Stimulated activated naive CD8-positive, alpha-beta T cell treated with anti-CD3 and anti-CD28 coated beads, Interleukin-15, amount 100 ng/mL, for 72 hours (primary cell): ENCODE data around the gene UNC5C.

Source experiments
- ATAC-seq: fragments of 150-1000 bp; cut with Tn5 transposase; 2 replicates; pipeline ENCODE4 v1.10.0; 2021; ENCODE audit warnings: mild to moderate bottlenecking, moderate library complexity
- DNase-seq, 2 donors: peaks; one replicate each; pipeline ENCODE4 v3.0.0; 2021 to 2022
- H3K27ac Mint-ChIP-seq, 2 donors: one replicate each; pipeline ENCODE4 v1.8.0; 2022; ENCODE audit warnings: mild to moderate bottlenecking in 2 of 2, mixed read lengths in 2 of 2, moderate library complexity in 2 of 2
- H3K27me3 Mint-ChIP-seq: one replicate; pipeline ENCODE4 v1.8.0; 2022; ENCODE audit warnings: mixed read lengths
- H3K4me1 Mint-ChIP-seq: one replicate; pipeline ENCODE4 v1.8.0; 2022; ENCODE audit warnings: mild to moderate bottlenecking, mixed read lengths
- H3K4me3 Mint-ChIP-seq, 2 donors: one replicate each; pipeline ENCODE4 v1.8.0; 2022; ENCODE audit warnings: mild to moderate bottlenecking in 2 of 2, mixed read lengths in 2 of 2, moderate library complexity in 1 of 2
- H3K9me3 Mint-ChIP-seq, 2 donors: one replicate each; pipeline ENCODE4 v1.8.0; 2022; ENCODE audit warnings: mixed read lengths in 2 of 2

Gene UNC5C

DNA sequence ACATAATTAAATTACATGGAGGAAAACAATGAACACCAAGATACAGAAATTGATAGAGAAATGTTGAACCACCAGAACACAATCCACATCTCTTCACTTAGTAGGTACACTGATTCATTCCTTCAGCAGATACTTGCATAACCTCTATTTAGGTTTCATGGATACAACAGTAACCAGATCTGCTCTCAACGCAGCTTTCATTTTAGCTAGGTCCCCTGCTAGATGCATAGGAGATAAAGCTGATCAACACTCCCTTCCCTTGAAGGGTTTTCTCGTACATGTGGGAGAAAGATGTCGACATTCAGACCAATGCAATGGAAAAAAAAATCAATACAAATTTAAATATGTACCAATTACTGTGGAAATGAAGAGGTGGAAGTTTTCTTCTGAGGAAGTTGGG, 37.3 kb downstream of the UNC5C start:
- no peak overlapping the region for H3K4me3 Mint-ChIP-seq
- H3K27me3 Mint-ChIP-seq: no peaks in the 10 kb centered on the region
- H3K9me3 Mint-ChIP-seq: no peaks in the 10 kb centered on the region
- no peak overlapping the region for H3K27ac Mint-ChIP-seq
- no peaks in the 10 kb centered on the region for H3K4me1 Mint-ChIP-seq
- ATAC-seq (no peak), DNase-seq (no peak)

DNA sequence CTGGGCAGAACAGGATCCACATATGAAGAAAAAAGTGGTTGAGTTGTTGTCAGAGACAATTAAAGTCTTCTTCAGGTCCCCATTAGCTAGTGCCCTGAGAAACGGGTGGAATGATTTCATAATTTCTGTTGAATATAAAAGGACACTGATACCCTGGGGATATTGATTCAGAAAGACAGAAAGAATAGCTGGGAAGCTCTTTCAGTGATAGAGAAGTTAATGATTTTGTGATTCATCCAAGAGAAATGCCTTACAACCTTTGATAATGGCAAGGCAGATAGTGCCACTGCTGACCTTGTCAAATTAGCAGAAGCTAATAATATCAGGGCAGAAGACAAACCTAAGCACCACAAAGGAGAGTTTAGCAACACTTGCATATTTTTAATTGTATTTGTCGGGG, 37.9 kb downstream of the UNC5C start:
- H3K27ac Mint-ChIP-seq: no peak overlapping the region
- H3K9me3 Mint-ChIP-seq: no peaks in the 10 kb centered on the region
- no peak for ATAC-seq
- no peaks in the 10 kb centered on the region for H3K27me3 Mint-ChIP-seq
- H3K4me1 Mint-ChIP-seq: no peaks in the 10 kb centered on the region
- H3K4me3 Mint-ChIP-seq: no peak overlapping the region
- no peak for DNase-seq

DNA sequence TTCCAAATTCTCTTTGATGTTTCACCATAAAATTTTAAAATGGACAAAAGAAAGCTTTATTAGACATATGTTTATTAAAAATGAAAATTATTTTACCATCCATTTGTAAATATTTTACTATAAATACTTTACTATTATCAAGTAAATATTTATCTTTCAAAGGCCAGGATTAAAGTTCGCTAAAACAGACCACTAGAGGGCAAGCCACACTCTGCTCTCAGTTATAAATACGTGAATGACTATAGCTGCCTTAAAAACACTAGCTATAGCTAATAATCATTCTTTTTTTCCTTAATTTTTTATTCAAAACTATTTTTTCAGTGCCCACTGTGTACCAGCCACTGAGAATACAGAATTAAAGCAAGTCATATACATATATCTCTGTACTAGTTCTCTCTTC, 38.6 kb downstream of the UNC5C start:
- no peak for DNase-seq

GRCh38 chr4:95508421-95508820, 40.4 kb downstream of the UNC5C start:
- H3K4me1 Mint-ChIP-seq: no peaks in the 10 kb centered on the region

More for the DNA sequence above, 38.6 kb downstream of the UNC5C start:
- H3K9me3 Mint-ChIP-seq: no peaks in the 10 kb centered on the region
- H3K27me3 Mint-ChIP-seq: no peaks in the 10 kb centered on the region
- no peak for ATAC-seq
- no peak overlapping the region for H3K27ac Mint-ChIP-seq
- H3K4me1 Mint-ChIP-seq: no peaks in the 10 kb centered on the region
- no peak overlapping the region for H3K4me3 Mint-ChIP-seq

DNA sequence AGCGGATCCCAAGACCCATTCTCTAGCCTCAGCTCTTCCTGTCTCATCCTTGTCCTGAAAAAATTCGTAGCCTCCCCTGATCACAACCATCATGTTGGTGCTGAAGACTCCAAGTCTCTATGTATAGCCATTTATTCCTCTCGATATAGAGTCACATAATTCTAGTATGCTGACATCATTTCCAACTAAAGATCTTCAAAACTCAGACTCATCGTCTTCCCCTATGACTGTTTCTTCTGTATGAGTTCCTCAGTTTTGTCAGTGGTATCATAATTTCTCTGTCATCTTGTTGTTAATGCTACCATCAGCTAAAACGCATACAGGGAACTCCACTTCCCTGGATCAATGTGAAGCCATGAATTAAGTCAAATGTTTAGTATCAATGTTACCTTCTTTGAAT, 41.2 kb downstream of the UNC5C start:
- Mint-ChIP-seq H3K4me1 (no peaks in the 10 kb centered on the region), H3K27me3 (peaks cover 9% of the 10 kb centered on the region), H3K4me3 (no peak overlapping the region), H3K27ac (no peak overlapping the region), H3K9me3 (no peaks in the 10 kb centered on the region)
- DNase-seq: no peak
- ATAC-seq: no peak

More at GRCh38 chr4:95508421-95508820, 40.4 kb downstream of the UNC5C start:
- Mint-ChIP-seq H3K27ac (no peak overlapping the region), H3K4me3 (no peak overlapping the region), H3K27me3 (peaks cover 9% of the 10 kb centered on the region), H3K9me3 (no peaks in the 10 kb centered on the region)
- no peak for ATAC-seq
- DNase-seq: no peak

- H3K9me3 Mint-ChIP-seq: no peaks in the 10 kb centered on the region
- H3K4me3 Mint-ChIP-seq: no peak overlapping the region
- ATAC-seq (no peak), DNase-seq (no peak)
- peaks cover 9% of the 10 kb centered on the region for H3K27me3 Mint-ChIP-seq
- no peak overlapping the region for H3K27ac Mint-ChIP-seq
- no peaks in the 10 kb centered on the region for H3K4me1 Mint-ChIP-seq
Observed at GRCh38 chr4:95507147-95507546, 41.6 kb downstream of the UNC5C start.

- Mint-ChIP-seq H3K27ac (no peak overlapping the region), H3K27me3 (peaks cover 9% of the 10 kb centered on the region), H3K4me1 (no peaks in the 10 kb centered on the region), H3K9me3 (no peaks in the 10 kb centered on the region), H3K4me3 (no peak overlapping the region)
- ATAC-seq (no peak), DNase-seq (no peak)
Observed at GRCh38 chr4:95506264-95506663, 42.5 kb downstream of the UNC5C start.

DNA sequence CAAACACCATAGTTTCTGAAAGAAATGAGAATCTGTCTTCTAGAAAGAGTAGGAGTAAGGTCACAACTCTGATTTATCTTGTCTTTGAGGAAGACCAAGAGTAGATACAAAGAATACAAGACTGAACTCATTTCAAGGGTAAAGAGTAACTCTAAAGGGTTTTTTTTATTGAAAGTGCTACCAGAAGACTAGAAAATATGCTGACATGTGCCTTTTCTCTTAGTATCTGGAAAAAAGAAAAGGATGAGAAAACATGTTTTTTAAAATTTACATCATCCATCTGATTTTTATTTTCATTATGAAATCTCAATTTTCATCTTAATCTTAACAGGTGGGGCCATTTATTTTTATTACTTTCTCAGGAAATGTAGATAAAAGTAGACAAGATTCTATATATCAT, 43.0 kb downstream of the UNC5C start:
- Mint-ChIP-seq H3K9me3 (no peaks in the 10 kb centered on the region), H3K4me1 (no peaks in the 10 kb centered on the region), H3K4me3 (no peak overlapping the region), H3K27me3 (peaks cover 9% of the 10 kb centered on the region), H3K27ac (no peak overlapping the region)
- no peak for DNase-seq
- ATAC-seq: no peak

DNA sequence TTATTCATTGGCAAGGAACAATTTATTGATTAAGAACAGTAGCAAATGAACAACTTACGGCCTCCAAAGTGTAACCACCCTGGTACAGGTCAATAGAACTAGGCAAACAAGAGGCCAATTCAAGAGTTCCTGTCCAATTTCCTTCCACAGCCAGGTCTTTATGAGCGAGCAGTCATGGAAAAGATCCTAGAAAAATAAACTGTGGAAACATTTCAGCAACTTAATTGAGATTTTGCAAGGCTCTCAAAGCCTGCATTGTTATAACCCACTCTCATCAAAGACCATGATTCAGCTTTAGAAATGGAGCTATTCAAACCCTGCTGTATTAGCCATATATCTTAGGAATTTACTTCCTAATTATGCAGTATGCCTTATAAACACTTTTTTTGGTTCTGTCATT, 43.6 kb downstream of the UNC5C start:
- Mint-ChIP-seq H3K4me1 (no peaks in the 10 kb centered on the region), H3K27ac (no peak overlapping the region), H3K27me3 (peaks cover 9% of the 10 kb centered on the region), H3K9me3 (no peaks in the 10 kb centered on the region), H3K4me3 (no peak overlapping the region)
- DNase-seq (no peak), ATAC-seq (no peak)

GRCh38 chr4:95504501-95504900, 44.3 kb downstream of the UNC5C start:
- H3K27me3 Mint-ChIP-seq: peaks cover 9% of the 10 kb centered on the region
- ATAC-seq: no peak
- H3K27ac Mint-ChIP-seq: no peak overlapping the region
- H3K4me1 Mint-ChIP-seq: no peaks in the 10 kb centered on the region
- H3K9me3 Mint-ChIP-seq: no peaks in the 10 kb centered on the region
- no peak for DNase-seq
- H3K4me3 Mint-ChIP-seq: no peak overlapping the region

- Mint-ChIP-seq H3K27me3 (peaks cover 9% of the 10 kb centered on the region), H3K4me1 (no peaks in the 10 kb centered on the region), H3K27ac (no peak overlapping the region), H3K4me3 (no peak overlapping the region), H3K9me3 (no peaks in the 10 kb centered on the region)
- DNase-seq (no peak), ATAC-seq (no peak)
Observed at GRCh38 chr4:95500361-95500760, 48.4 kb downstream of the UNC5C start.

GRCh38 chr4:95499291-95499696, 49.5 kb downstream of the UNC5C start:
- Mint-ChIP-seq H3K9me3 (no peaks in the 10 kb centered on the region), H3K27ac (no peak overlapping the region), H3K4me1 (no peaks in the 10 kb centered on the region), H3K27me3 (peaks cover 7% of the 10 kb centered on the region), H3K4me3 (no peak overlapping the region)
- ATAC-seq: no peak
- no peak for DNase-seq

GRCh38 chr4:95494186-95494585, 54.6 kb downstream of the UNC5C start:
- ATAC-seq: no peak

DNA sequence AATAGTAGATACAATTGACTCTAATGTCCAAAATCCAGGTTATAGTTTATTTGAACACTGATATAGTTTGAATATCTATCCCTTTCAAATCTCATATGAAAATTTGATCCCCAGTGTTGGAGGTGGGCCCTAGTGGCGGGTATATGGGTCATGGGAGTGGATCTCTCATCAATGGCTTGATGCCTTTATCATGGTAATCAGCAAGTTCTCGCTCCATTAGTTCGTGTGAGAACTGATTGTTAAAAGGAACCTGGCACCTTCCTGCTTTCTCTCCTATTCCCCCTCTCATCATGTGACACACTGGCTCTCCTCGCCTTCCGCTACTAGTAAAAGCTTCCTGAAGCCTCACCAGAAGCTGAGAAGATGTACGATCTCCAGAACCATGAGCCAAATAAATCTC, 70.1 kb downstream of the UNC5C start:
- H3K4me3 Mint-ChIP-seq: no peak overlapping the region
- H3K4me1 Mint-ChIP-seq: no peaks in the 10 kb centered on the region
- no peak overlapping the region for H3K27ac Mint-ChIP-seq
- ATAC-seq (no peak), DNase-seq (no peak)
- H3K27me3 Mint-ChIP-seq: no peaks in the 10 kb centered on the region
- H3K9me3 Mint-ChIP-seq: no peaks in the 10 kb centered on the region

More at GRCh38 chr4:95494186-95494585, 54.6 kb downstream of the UNC5C start:
- no peak overlapping the region for H3K27ac Mint-ChIP-seq
- no peak overlapping the region for H3K4me3 Mint-ChIP-seq
- H3K9me3 Mint-ChIP-seq: no peaks in the 10 kb centered on the region
- DNase-seq: no peak
- no peaks in the 10 kb centered on the region for H3K27me3 Mint-ChIP-seq
- H3K4me1 Mint-ChIP-seq: no peaks in the 10 kb centered on the region

GRCh38 chr4:95476121-95476520, 72.7 kb downstream of the UNC5C start:
- ATAC-seq (no peak), DNase-seq (no peak)
- Mint-ChIP-seq H3K4me1 (no peaks in the 10 kb centered on the region), H3K4me3 (no peak overlapping the region), H3K27ac (no peak overlapping the region), H3K27me3 (no peaks in the 10 kb centered on the region), H3K9me3 (no peaks in the 10 kb centered on the region)

- Mint-ChIP-seq H3K9me3 (no peaks in the 10 kb centered on the region), H3K4me1 (no peaks in the 10 kb centered on the region), H3K4me3 (no peak overlapping the region), H3K27me3 (no peaks in the 10 kb centered on the region), H3K27ac (no peak overlapping the region)
- ATAC-seq (no peak), DNase-seq (no peak)
Observed at GRCh38 chr4:95472534-95472933, 76.2 kb downstream of the UNC5C start.

DNA sequence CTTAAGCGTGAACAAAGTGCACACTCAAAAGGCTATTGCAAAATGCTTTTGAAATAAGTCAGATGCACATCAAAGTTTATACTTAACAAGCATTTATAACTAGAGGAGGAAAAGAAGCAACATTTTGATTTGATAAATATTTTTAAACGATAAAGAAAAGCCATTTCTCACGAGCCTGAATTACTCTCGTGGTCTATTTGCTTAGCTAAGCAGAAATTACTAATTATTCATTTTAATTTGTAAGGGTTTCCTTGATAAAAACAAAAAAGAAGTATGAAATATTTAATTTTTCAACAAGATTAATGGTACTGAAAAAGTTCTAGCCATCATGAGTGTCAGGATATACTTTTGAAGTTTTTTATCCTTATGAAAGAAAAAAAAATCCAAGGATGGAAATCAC, 78.2 kb downstream of the UNC5C start:
- DNase-seq (no peak), ATAC-seq (no peak)
- H3K4me3 Mint-ChIP-seq: no peak overlapping the region
- H3K4me1 Mint-ChIP-seq: no peaks in the 10 kb centered on the region
- no peak overlapping the region for H3K27ac Mint-ChIP-seq
- H3K27me3 Mint-ChIP-seq: no peaks in the 10 kb centered on the region
- no peaks in the 10 kb centered on the region for H3K9me3 Mint-ChIP-seq

DNA sequence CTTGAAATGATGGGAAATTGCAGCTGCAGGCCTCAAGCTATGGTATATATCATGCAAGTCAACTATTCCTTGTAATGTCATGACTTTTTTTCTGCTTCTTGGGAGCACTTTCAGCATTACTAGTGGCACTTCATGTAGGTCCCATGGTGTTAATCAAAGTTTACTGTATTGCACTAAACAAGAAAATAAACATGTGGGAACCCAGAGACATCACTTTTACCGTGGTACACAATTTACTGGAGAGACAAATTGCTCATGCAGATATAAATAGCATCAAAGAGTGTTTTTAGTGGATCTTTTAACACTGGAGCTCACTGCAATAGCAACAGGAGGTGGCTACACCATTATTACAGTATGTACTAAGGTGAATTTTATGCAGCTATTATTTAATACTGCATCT, 79.2 kb downstream of the UNC5C start:
- Mint-ChIP-seq H3K9me3 (no peaks in the 10 kb centered on the region), H3K27ac (no peak overlapping the region), H3K4me3 (no peak overlapping the region), H3K4me1 (no peaks in the 10 kb centered on the region), H3K27me3 (no peaks in the 10 kb centered on the region)
- ATAC-seq (no peak), DNase-seq (no peak)
